Fibroblast of skin of abdomen (primary cell): ENCODE results near the gene GSTM1. TPM values are rescaled to one million over a fixed set of nuclear protein-coding genes. Genes with fewer than 3 reads are reported as not detected.

ENCODE experiments used
- DNase-seq: peaks from one replicate; pipeline ENCODE4 v3.0.0-alpha.2; 2013
- polyA plus RNA-seq, 2 experiments: library from polyadenylated mRNA; unstranded; fragments of 120-200 nt; gene quantifications; one replicate each; pipeline ENCODE4 v1.2.1, GENCODE V29; 2013; ENCODE audit not compliant: insufficient read length in 2 of 2

Gene GSTM1
- 61.0 TPM for polyA plus RNA-seq (2013, experiment 1 of 2; ENCODE audit: insufficient read length)
- polyA plus RNA-seq (2013, experiment 2 of 2; ENCODE audit: insufficient read length): 57.5 TPM

- DNase-seq: peak; percentile 75
Observed at GRCh38 chr1:109687641-109688499, at the start of gene GSTM1. Gene GSTM1, plus strand, starts transcription at chr1:109687817. Its CDS starts 57 bp downstream, at chr1:109687874.

GRCh38 chr1:109639063-109639840 lies 48.4 kb upstream of the GSTM1 start:
- no peak for DNase-seq

DNA sequence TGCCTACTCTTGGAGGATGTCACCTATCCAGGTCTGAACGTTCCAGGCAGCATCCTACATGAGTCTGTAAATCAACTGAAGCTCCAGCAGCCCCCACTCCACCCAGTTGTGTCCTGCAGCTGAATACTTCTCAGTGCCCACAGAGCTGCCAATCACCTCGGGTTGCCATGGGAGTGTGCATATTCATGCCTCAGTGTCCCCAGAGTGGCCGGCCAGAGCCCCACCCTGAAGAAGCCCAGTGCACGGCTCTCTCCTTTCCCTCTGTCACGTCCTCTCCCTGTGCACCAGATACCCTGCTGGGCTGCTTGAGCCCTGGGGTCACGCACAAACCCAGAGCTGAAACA lies 47.8 kb upstream of the GSTM1 start:
- DNase-seq: no peak

GRCh38 chr1:109640285-109640865 lies 47.2 kb upstream of the GSTM1 start:
- DNase-seq: peak; percentile 51

- no peak for DNase-seq
Observed at GRCh38 chr1:109641078-109641740, 46.4 kb upstream of the GSTM1 start.

DNA sequence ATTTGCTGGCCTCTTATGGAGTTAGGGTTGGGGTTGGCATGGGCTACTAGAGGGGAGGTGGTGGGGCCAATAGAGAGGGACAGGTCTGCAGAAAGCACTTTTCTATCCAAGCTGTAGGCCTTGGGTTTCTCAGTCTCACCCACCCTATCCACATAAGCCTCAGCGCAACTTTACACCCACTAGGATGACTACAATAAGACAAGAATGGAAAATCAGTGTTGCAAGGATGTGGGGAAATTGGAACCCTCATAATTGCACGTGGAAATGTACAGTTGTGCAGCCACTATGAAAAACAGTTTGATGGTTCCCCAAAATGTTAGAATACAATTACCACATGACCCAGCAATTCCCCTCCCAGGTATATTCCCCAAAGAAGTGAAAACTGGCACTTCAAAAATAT lies 45.8 kb upstream of the GSTM1 start:
- no peak for DNase-seq

GRCh38 chr1:109642626-109643025 lies 45.0 kb upstream of the GSTM1 start:
- peak; percentile 40 for DNase-seq

- DNase-seq: peak; percentile 68
Observed at GRCh38 chr1:109643385-109644230, 44.0 kb upstream of the GSTM1 start.

DNA sequence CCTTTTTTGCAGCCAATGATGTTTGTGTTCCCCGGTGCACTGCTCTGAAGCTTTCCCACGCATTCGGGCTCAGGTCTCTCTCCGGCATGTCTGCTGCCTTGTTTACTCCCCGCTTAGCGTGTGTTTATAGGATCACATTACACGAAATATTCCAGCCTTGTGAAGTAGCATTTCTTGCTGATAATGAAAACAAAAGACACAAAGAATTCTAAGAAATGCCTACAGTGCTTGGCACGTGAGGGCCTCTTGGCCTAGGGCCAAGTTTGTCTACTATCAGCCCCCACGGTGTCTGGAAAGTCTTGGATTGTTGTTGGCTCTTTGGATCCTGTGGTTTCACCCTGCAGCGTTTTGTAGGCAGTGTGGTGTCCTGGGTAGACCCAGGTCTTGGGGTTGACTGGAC lies 42.9 kb upstream of the GSTM1 start:
- no peak for DNase-seq

DNA sequence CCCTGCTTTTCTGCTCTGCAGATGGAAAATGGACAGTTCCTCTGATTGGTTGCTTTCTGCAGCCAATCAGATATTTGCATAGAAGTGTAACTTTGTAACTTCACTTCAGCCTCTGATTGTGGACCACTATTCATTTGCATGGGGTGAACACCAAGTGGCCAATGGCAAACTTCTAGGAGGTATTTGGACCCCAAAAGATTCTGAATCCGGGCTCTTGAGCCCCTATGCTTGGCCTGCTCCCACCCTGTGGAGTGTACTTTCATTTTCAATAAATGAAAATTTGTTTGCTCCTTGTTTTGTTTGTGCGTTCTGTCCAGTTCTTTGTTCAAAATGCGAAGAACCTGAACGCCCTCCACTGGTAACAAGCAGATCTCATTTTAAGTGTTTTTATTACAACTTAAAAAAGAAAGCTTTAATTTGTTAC lies 38.1 kb upstream of the GSTM1 start:
- DNase-seq: peak; percentile 25

- peak; percentile 49 for DNase-seq
Observed at GRCh38 chr1:109650609-109651008, 37.0 kb upstream of the GSTM1 start.

- DNase-seq: no peak
Observed at GRCh38 chr1:109652402-109652801, 35.2 kb upstream of the GSTM1 start.

DNA sequence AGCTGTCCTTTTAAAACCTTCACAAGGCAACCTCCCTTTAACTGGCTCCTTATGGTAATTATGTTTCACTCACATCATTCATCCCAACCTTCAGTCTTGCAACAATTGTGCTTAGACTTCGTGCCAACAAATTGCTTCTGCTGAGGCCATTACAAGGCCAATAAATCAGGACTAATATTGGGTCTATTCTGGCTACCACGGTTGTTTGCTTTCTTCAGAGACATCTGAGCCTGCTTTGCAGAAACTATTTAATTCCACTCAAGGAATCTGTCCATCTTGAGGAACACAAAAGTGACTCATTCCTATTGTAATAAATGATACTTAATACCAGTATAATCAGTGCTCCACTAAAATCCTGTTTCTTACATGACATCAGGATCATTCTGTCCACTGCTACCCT lies 34.3 kb upstream of the GSTM1 start:
- DNase-seq: peak; percentile 63

- no peak for DNase-seq
Observed at GRCh38 chr1:109654519-109654918, 33.1 kb upstream of the GSTM1 start.

DNA sequence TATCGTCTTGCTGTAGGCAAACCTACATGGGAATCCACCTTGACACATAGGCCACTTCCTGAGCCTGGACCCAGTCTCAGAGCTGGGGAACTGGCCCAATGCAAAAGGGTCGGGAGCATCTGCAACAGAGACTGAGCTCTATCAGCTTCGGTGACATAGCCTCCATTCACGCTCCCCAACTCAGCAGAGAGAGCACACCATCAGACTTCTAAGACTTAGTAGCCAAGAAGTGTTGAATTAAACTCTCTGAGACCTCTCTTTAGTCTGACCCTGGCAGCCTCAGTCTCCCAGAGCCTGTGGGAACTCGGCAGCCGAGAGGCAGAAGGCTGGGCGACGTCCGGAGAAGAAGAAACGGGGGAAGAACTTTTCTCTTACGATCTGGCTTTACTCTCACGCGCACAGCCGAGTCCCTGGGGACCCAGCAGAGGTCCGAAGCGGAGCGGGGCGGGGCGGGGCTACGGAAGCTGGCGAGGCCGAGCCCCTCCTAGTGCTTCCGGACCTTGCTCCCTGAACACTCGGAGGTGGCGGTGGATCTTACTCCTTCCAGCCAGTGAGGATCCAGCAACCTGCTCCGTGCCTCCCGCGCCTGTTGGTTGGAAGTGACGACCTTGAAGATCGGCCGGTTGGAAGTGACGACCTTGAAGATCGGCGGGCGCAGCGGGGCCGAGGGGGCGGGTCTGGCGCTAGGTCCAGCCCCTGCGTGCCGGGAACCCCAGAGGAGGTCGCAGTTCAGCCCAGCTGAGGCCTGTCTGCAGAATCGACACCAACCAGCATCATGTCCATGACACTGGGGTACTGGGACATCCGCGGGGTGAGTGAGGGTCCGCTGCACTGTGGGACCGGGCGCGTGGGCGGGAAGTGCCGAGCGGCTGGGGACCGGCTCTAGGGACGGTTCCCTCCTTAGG lies 31.8 kb upstream of the GSTM1 start, which contains the start of gene GSTM4:
Gene GSTM4 (plus strand): TSS at position 485 of the 905 bp plus-strand sequence. CDS start 291 bp downstream, at position 776.
- DNase-seq: peak; percentile 78

GRCh38 chr1:109657395-109657794 lies 30.2 kb upstream of the GSTM1 start:
- no peak for DNase-seq

GRCh38 chr1:109657970-109658369 lies 29.6 kb upstream of the GSTM1 start:
- no peak for DNase-seq

- DNase-seq: no peak
Observed at GRCh38 chr1:109658533-109659042, 29.0 kb upstream of the GSTM1 start.

GRCh38 chr1:109659145-109659544 lies 28.5 kb upstream of the GSTM1 start:
- no peak for DNase-seq
